C4-2B (cell line): Measurements from ENCODE around the gene BCR.

Experiments
- H3K27ac ChIP-seq: fragments of 450-650 bp; 2 replicates; pipeline ENCODE4 v1.5.1; 2017
- ZFX ChIP-seq: fragments of 450-650 bp; IDR thresholded peaks from 2 replicates; pipeline ENCODE4 v1.6.1; 2017
- TF ChIP-seq, protein P1 (sequence below): fragments of 450-650 bp; conservative IDR thresholded peaks from 2 replicates; pipeline ENCODE4 v1.5.1; 2017; ENCODE audit warnings: mild to moderate bottlenecking

BCR gene

DNA sequence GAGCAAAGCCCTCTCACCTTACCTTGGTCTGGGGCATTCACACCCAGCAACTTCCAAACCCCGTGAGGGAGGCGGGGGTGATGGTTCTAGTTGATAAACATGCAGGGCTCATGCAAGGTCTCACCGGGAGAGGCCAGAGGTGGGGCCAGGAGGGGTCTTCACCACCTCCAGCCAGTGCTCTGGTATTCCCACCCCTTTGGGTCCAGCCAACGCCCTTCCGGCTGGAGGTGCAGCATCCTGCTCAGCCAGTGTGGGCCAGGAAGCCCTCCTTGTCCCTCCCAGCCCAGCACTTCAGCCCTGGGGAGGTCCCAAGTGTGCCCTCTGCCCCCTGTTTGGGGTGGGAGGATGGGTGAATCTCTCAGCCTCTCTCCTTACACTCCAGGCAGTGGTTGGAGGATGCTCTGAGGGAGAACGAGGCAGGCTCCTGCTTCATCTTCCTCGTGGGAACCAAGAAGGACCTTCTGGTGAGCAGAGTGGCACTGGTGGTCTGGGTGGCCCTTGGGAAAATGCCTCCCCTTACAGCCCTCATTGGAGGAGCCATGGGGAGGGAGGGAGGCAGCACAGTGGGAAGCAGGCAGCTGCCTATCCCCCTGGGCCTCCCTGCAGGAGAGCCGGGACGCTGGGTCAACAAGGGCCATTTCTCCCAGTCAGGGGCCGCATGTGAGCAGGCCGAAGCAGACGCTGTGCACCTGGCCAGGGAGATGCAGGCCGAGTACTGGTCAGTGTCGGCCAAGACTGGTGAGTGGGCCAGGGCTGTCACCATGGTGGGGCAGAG lies 21.6 kb upstream of the BCR start:
- H3K27ac ChIP-seq: no peak overlapping the region
- TF ChIP-seq, protein P1, sequence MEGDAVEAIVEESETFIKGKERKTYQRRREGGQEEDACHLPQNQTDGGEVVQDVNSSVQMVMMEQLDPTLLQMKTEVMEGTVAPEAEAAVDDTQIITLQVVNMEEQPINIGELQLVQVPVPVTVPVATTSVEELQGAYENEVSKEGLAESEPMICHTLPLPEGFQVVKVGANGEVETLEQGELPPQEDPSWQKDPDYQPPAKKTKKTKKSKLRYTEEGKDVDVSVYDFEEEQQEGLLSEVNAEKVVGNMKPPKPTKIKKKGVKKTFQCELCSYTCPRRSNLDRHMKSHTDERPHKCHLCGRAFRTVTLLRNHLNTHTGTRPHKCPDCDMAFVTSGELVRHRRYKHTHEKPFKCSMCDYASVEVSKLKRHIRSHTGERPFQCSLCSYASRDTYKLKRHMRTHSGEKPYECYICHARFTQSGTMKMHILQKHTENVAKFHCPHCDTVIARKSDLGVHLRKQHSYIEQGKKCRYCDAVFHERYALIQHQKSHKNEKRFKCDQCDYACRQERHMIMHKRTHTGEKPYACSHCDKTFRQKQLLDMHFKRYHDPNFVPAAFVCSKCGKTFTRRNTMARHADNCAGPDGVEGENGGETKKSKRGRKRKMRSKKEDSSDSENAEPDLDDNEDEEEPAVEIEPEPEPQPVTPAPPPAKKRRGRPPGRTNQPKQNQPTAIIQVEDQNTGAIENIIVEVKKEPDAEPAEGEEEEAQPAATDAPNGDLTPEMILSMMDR: no peak
- TF ChIP-seq ZFX: no peak

DNA sequence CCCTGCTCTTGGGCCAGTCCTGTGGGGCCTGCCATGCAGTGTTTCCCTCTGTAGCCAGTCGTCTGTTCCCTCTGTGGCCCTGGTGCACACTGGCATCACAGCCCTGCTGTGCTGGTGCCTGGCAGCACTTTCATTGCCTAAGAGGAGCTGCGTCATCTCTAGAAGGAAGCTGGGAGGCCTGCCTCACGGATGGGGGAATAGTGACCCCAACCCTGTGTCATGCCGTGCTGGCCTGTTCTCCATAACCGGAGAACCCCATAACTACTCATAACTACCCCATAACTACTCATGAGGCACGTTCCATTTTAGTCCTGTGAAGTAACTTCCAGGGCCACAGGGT lies 21.0 kb upstream of the BCR start:
- TF ChIP-seq, protein P1: no peak
- TF ChIP-seq ZFX: no peak
- H3K27ac ChIP-seq: no peak overlapping the region

GRCh38 chr22:23161029-23161428 lies 19.3 kb upstream of the BCR start:
- H3K27ac ChIP-seq: no peak overlapping the region
- TF ChIP-seq, protein P1: no peak
- TF ChIP-seq ZFX: no peak

- no peak for TF ChIP-seq ZFX
- TF ChIP-seq, protein P1: no peak
- peak overlapping the region; percentile 60; the same call in 1 of the 2 replicates for H3K27ac ChIP-seq
Observed at GRCh38 chr22:23161574-23161973, 18.7 kb upstream of the BCR start.

GRCh38 chr22:23163665-23164064 lies 16.6 kb upstream of the BCR start:
- TF ChIP-seq, protein P1: no peak
- no peak for TF ChIP-seq ZFX
- peak overlapping the region; percentile 60 for H3K27ac ChIP-seq

GRCh38 chr22:23164091-23164490 lies 16.2 kb upstream of the BCR start:
- H3K27ac ChIP-seq: peak overlapping the region; percentile 60
- TF ChIP-seq, protein P1: no peak
- no peak for TF ChIP-seq ZFX

DNA sequence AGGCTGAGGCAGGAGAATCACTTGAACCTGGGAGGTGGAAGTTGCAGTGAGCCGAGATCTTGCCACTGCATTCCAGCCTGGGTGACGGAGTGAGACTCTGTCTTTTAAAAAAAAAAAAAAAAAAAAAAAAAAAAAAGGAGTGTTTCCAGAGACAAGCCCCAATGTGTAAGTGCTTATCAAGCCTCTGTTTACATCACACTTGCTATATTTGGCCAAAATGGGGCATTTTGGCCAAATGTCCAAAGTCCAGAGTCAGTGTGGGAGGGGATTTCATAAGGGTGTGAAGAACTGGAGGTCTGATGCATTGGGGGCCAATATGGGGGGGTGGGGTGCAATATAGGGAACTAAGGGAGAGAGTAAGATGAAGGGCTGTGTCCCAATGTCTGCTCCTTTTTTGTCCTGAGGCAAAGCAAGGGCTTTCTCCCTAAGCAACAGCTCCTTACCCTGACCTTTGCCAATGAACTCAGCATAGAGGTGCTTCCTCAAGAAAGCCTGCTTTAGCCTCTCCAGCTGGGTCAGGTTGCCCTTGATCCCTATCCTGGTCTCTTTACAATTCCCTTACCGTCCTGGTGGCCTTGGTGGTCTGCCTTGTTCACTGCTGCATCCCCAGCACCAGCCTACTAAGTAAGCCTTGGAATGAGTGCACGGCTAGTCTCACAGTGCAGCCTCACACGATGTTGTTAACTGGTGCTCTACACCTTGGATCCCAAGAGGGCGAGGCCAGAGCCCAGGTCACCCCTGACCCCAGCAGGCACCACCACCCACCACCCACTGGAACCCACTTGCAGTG lies 14.1 kb upstream of the BCR start:
- TF ChIP-seq, protein P1: no peak
- TF ChIP-seq ZFX: no peak
- no peak overlapping the region for H3K27ac ChIP-seq
